Fibroblast of the aortic adventitia (primary cell): Measurements from ENCODE around the gene YJEFN3. TPM values are rescaled to one million over a fixed set of nuclear protein-coding genes. Genes with fewer than 3 reads are reported as not detected.

ENCODE experiments used
- DNase-seq: peaks from one replicate; pipeline ENCODE4 v3.0.0-alpha.2; 2010; ENCODE audit warnings: low read depth
- H3K4me3 ChIP-seq: 2 replicates; pipeline ENCODE4 v1.5.1; 2011; ENCODE audit warnings: low read depth, mild to moderate bottlenecking, control low read depth, low read length, moderate library complexity
- total RNA-seq: library from RNA; depleted of rRNA; stranded (reverse); fragments of >200 nt; gene quantifications from 2 replicates; pipeline ENCODE4 v1.2.3, GENCODE V29; 2012; ENCODE audit warnings: low replicate concordance
- TF ChIP-seq, protein P1 (sequence below): IDR thresholded peaks from 2 replicates; pipeline ENCODE4 v1.5.1; 2011; ENCODE audit warnings: mild to moderate bottlenecking, low read length, control low read depth, inconsistent platforms; ENCODE audit not compliant: insufficient read depth

The YJEFN3 gene
- total RNA-seq, 1 donor: 0.45 TPM

DNA sequence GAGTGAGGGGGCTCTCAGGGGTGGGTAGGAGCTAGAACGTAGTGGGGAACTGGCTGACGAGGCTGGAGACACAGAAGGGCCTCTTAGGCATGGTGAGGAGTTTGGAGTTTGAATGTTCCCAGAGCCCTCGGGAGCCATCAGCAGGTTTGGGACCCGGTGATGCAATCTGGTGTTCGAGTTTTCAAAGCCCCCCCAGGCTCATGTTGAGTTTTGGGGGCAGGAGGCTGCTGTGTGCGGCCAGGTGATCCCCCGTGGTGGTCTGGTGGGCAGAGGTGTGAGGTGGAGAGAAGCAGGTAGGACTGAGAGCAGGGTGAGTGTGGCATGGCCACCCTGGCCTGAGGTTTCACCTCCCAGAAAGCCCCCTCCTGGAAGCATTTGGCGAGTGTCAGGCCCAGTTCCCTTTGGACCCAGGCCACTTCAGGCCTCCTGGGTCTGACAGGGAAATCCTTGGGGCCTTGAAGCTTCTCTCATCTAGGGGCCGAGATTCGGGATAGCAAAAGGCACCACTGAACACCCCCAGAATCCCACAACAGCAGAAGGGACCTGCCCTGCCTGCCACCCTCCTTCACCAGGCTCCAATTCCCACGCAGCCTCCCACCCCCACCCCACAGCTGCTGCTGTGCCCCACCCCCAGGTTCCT is 1.2 kb downstream of the YJEFN3 start:
- DNase-seq: no peak
- TF ChIP-seq, protein P1, sequence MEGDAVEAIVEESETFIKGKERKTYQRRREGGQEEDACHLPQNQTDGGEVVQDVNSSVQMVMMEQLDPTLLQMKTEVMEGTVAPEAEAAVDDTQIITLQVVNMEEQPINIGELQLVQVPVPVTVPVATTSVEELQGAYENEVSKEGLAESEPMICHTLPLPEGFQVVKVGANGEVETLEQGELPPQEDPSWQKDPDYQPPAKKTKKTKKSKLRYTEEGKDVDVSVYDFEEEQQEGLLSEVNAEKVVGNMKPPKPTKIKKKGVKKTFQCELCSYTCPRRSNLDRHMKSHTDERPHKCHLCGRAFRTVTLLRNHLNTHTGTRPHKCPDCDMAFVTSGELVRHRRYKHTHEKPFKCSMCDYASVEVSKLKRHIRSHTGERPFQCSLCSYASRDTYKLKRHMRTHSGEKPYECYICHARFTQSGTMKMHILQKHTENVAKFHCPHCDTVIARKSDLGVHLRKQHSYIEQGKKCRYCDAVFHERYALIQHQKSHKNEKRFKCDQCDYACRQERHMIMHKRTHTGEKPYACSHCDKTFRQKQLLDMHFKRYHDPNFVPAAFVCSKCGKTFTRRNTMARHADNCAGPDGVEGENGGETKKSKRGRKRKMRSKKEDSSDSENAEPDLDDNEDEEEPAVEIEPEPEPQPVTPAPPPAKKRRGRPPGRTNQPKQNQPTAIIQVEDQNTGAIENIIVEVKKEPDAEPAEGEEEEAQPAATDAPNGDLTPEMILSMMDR: no peak
- H3K4me3 ChIP-seq: no peak overlapping the region

DNA sequence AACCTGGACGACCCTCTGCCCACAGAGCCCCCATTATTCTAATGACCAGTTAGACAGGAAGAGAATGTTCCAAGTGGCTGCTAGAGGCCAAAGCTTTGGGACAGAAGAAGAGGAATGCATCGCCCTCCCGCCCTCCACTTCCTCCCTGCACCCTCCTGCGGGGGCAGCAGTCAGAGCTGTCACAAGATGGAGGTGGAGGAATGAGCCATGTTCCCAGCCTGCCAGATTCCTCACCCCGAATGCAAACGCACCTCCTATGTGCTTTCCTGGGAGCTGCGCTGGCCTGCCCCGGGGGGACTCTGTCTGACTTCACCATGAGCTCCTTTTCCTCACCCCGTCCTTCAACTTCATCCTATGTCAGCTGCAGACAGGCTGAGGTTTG is 1.7 kb downstream of the YJEFN3 start:
- DNase-seq: no peak
- H3K4me3 ChIP-seq: no peak overlapping the region
- TF ChIP-seq, protein P1: no peak

DNA sequence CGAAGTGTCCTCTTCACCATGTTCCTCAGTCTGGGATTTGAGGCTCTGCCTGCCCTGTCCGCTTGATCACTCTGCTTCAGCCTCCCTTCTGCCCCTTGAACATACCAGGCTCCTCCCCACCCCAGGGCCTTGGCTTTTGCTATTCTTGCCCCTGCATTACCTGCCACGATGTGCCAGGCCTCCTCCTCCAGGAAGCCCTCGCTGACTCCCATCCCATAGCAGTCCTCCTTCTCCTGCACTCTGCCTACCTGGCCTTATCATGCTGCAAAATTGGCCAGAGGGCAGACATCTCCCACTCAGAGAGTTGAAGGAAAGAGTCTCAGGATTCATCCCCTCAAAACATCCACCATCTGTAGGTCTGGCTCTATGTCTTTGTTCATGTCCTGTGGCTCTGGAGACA is 2.2 kb downstream of the YJEFN3 start:
- no peak overlapping the region for H3K4me3 ChIP-seq
- TF ChIP-seq, protein P1: no peak
- no peak for DNase-seq

DNA sequence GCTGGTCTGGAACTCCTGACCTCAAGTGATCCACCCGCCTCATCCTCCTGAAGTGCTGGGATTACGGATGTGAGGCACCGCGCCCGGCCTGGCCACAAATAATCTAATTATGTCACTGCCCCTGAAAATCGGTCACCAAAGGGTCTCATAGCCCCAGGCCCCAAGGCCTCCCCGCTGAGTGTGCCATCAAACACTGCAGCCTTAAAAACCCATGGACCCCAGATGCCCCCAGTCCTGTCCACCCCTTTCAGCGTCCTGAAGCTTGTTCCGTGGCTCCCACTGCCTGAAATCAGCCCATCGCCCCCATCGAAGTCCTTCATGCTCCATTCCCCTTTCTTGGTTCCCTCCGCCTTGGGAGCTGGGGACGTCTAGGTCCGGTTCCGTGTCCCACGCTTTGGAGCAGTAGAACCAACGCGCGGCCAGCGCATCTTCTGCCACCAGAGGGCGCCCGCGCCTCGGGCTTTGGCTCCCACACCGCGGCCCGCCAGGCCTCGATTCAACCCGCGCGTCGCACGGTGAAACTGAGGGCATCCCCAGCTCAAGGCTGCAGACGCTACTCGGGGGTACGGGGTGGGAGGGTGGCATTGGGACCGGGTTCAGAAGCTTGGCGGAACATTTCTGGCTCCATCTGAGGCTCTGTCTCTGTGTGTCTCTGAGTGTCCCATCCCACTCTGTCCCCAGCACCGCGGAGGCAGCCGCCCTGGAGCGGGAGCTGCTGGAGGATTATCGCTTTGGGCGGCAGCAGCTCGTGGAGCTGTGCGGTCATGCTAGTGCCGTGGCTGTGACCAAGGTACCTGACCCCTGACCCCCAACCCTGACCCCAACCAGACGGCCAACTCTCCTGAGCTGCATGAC is 3.5 kb downstream of the YJEFN3 start:
- TF ChIP-seq, protein P1: peak; percentile 97
- peak; percentile 59 for DNase-seq
- no peak overlapping the region for H3K4me3 ChIP-seq

DNA sequence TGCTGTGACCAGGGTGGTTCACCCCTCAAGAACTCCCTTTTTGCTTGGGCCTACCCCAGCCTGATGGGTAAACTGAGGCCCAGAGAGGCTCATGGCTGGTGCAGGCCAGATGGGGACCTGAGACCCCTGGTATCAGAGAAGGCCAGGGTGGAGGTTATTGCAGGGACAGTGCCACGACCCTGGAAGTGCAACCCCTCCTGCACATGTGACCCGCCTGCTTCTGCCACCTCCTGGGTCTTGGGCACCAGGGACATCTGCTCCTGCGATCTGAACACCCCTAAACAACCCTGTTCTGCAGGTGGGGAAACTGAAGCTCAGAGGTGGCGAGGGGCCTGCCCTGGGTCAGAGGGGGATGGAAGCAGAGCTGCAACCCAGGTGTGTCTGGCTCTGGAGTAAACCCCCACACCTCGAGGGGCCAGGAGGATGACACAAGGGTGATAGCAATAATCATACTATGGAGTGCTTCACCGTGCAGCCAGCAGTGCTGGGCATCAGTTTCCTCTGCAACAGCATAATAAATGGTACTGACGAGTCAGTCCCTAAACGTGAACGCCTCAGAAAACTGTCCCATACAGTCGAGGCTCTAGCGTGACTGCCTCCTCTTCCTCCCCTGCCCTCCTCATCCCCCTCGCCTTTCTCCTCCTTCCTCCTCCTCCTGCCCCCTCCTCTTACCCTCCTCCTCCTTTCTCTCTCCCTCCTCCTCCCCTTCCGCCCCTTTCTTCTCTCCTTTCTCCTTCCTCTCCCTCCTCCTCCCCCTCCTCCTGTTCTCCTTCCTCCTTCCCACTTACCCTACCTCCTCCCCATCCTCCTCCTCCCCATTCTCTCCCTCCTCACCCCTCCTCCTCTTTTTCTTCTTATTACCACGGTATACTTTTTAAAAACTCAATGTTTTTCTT is 4.3 kb downstream of the YJEFN3 start:
- DNase-seq: no peak
- no peak overlapping the region for H3K4me3 ChIP-seq
- TF ChIP-seq, protein P1: no peak

DNA sequence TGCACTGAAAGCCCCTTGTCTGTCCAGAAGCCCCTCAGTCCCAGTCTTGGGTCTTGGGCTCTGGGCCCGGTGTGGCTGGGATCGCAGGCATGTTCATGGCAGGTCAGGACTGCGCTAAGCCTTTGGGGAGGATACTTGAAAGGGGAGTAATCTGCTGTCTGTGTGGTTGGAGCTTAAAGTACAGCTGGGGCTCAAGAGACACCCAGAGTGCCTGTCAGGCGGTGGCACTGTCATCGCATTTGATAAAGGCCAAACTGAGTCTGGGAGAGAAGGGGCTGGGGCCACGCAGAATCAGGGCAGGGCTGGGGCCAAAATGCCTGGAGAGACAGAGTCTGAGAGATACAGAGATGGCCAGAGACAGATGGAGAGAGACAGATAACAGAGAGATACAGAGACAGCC is 5.1 kb downstream of the YJEFN3 start:
- TF ChIP-seq, protein P1: no peak
- DNase-seq: no peak
- no peak overlapping the region for H3K4me3 ChIP-seq
